Activated T-cell treated with anti-CD3 and anti-CD28 coated beads, Interleukin-2, amount 50 U/mL, for 1 hour (primary cell): Measurements from ENCODE around the gene FIGNL1.

ENCODE experiments used
- DNase-seq: peaks from one replicate; pipeline ENCODE4 v3.0.0-alpha.2; 2020

The FIGNL1 gene

GRCh38 chr7:50449881-50450589 is at the start of gene FIGNL1:
TSS of gene FIGNL1 (minus strand) at chr7:50450350. CDS start at chr7:50447287, 3,063 bp downstream.
- peak; percentile 83 for DNase-seq

- no peak for DNase-seq
These were observed 48.9 kb upstream of the FIGNL1 start for GRCh38 chr7:50499092-50499491.

- DNase-seq: no peak
These were observed 47.8 kb upstream of the FIGNL1 start for GRCh38 chr7:50497968-50498367.

GRCh38 chr7:50497068-50497642 is 47.0 kb upstream of the FIGNL1 start:
- DNase-seq: no peak

GRCh38 chr7:50496569-50496968 is 46.4 kb upstream of the FIGNL1 start:
- no peak for DNase-seq

- no peak for DNase-seq
These were observed 45.6 kb upstream of the FIGNL1 start for GRCh38 chr7:50495746-50496145.

- DNase-seq: no peak
These were observed 42.8 kb upstream of the FIGNL1 start for GRCh38 chr7:50492770-50493519.

- no peak for DNase-seq
These were observed 41.8 kb upstream of the FIGNL1 start for GRCh38 chr7:50491943-50492342.

GRCh38 chr7:50491209-50491608 is 41.1 kb upstream of the FIGNL1 start:
- no peak for DNase-seq

GRCh38 chr7:50488379-50488778 is 38.2 kb upstream of the FIGNL1 start:
- DNase-seq: no peak

- no peak for DNase-seq
These were observed 36.4 kb upstream of the FIGNL1 start for GRCh38 chr7:50486512-50486911.

- no peak for DNase-seq
These were observed 31.7 kb upstream of the FIGNL1 start for GRCh38 chr7:50481867-50482266.

GRCh38 chr7:50480797-50481196 is 30.6 kb upstream of the FIGNL1 start:
- DNase-seq: no peak

GRCh38 chr7:50479743-50480517 is 29.8 kb upstream of the FIGNL1 start:
- no peak for DNase-seq

- DNase-seq: no peak
These were observed 27.5 kb upstream of the FIGNL1 start for GRCh38 chr7:50477640-50478039.

- no peak for DNase-seq
These were observed 26.9 kb upstream of the FIGNL1 start for GRCh38 chr7:50476953-50477625.

- no peak for DNase-seq
These were observed 25.2 kb upstream of the FIGNL1 start for GRCh38 chr7:50475340-50475739.

GRCh38 chr7:50474382-50475160 is 24.4 kb upstream of the FIGNL1 start:
- no peak for DNase-seq

GRCh38 chr7:50473531-50473930 is 23.4 kb upstream of the FIGNL1 start:
- no peak for DNase-seq

GRCh38 chr7:50472427-50472826 is 22.3 kb upstream of the FIGNL1 start:
- DNase-seq: no peak

- DNase-seq: no peak
These were observed 21.8 kb upstream of the FIGNL1 start for GRCh38 chr7:50471970-50472369.
